HG03432 (cell line): ENCODE measurements around the gene LSAMP.

Experiments
- ATAC-seq: cut with Tn5 transposase; IDR thresholded peaks from one replicate; pipeline ENCODE4 v1.9.1; 2021; ENCODE audit warnings: mild to moderate bottlenecking, moderate library complexity; ENCODE audit not compliant: unreplicated experiment

LSAMP gene

DNA sequence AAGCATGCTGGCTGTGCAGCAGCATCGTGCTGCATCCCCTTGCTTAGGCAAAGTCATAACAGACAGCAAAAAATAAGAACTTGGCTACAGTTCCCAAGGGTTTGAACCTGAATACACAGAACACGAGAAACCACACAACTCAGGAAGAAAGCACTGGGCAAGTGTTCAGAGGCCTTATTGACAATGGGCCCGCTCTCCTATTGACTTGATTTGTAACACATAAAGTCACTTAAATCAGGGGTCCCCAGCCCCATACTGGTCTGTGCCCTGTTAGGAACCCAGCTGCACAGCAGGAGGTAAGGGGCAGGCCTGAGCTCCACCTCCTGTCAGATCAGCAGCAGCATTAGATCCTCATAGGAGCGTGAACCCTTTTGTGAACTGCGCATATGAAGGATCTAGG lies 145.1 kb downstream of the LSAMP start:
- ATAC-seq, result peak; percentile 13

DNA sequence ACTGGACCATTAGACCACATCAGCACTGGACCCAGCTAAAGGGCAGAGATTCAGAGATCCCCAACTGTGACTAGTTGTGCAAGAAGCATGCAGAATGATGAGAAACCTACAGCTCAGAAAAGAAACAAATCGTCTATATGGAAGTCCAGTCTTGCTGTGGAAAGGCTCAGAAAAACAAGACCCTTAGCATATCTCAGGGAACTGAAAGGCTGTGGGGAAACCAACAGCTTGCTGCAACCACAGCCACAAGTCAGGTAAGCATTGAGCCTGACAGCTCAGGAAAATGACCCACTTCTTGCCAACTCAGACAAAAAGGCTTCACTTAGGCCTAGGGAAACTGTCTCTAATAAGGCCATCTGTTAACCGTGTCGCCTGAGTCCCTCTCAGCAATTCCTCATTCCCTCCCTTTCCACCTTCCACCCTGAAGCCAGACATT lies 145.6 kb downstream of the LSAMP start:
- peak; percentile 78 for ATAC-seq

DNA sequence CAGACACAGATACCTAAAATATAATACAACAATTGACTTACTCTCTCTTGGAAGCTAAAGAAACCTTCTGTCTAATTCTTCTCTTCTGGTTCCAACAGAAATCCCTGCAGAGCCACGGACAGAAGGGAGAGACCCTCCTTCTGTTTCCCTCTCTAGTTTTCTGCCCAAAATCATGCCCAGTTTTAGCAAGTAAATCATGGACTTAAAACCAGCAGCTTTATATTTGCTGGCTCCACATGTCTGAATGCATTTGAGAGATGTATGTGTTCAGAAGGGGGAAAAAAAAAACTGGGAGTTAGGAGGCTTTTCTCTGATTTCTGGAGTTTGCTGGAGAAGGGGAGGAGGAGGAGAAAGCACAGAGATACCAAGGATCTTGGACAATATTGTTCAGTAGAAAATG lies 147.1 kb downstream of the LSAMP start:
- ATAC-seq, result no peak

DNA sequence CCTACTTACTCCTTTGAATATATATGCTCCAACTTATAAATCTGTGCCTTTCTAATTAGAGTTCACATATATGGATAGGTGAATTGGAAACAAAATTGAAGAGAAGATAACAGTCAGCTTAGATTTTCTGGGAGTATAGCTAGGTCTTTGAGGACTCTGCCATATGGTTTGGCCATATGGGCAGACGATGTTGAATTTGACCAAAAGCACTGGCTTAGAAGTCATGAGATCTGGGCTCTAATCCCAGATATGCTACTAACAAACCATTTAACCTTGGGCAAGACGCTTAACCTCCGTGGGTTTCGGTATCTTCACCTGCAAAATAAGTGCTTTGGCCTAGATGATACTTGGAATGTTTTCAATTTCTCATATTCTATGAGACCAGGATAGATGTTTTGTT lies 154.1 kb downstream of the LSAMP start:
- no peak for ATAC-seq

DNA sequence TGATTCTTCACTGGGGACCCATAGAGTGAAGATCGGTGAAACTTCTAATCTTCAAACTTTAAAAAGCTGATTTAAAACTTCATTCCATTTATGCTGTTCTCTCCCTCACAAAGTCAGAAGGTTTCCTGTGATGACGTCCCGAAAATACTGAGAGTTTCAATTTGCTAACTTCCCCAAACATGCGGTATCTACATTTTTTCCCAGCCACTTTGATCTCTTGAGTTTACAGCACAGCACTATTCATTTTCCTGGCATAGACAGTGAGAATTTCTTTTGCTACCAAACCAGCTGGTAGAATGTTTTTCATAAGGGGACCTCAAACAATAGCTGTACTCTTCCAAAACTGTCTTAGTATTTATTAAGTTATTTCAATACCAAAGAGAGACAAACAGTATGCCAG lies 156.8 kb downstream of the LSAMP start:
- ATAC-seq, result peak; percentile 69

DNA sequence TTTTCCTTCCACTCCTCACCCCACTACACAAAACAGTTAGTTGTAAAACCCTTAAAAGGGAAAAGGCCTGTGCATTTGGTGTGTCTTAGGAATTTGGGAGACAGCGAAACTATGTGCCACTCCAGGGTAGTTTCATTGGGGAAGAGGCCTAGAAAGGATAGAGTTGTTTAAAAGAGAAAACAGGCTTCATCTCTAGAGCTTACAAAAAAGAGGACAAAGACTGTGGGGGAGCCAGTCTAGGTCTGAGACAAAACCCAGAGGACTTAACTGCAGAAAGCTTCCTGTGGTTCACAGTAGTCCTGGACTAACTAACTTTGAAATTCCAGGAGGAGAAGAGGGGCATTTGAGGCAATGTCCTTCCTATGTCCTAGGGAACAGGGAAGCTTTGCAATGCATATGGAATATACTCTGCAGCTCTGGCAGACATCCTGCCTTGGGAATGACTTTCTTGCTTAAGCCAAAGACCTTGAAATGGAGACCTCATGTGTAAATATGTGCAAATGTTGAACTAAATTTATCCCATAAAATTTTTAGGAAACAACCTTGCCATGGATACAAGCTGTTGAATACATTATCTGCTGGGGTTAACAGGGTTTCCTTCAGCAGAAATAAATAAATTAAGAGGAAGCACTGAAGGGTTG lies 159.4 kb downstream of the LSAMP start:
- ATAC-seq, result no peak

DNA sequence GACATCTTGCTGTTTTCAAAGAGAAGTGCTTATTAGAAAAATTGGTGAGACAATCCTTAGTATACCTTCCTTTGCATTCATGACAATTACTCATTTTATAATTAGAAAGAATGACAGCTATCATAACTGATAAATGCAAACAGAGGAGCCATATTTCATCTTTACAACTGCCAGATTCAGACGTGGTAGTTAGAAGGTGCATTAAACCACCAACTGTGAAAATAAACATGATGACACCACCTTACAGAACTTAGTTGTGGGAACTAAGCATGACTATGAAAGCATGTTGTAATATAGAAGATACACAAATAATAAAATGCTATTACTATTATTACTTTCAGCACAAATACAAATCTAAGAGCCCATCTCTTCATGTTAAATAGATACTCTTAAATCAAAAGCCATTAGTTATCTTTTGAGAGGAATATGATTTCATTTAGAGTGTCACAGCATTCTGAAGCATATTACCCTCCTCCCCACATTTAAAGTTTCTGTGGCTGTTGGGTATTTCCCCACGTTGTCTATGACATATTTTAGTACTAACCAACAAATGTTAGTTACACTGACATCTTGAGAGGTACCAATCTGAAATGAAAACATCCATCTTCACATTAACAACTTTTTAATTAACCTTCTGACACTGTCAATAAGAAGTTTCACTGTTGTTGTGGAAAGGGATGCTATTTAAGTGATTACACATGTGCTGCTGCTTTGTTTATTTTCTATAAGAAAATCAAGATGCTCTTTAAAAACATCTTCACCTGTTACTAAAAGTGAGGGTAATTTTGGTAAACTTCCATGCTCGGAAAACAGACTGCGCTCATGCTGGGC lies 163.8 kb downstream of the LSAMP start:
- peak; percentile 86 for ATAC-seq

DNA sequence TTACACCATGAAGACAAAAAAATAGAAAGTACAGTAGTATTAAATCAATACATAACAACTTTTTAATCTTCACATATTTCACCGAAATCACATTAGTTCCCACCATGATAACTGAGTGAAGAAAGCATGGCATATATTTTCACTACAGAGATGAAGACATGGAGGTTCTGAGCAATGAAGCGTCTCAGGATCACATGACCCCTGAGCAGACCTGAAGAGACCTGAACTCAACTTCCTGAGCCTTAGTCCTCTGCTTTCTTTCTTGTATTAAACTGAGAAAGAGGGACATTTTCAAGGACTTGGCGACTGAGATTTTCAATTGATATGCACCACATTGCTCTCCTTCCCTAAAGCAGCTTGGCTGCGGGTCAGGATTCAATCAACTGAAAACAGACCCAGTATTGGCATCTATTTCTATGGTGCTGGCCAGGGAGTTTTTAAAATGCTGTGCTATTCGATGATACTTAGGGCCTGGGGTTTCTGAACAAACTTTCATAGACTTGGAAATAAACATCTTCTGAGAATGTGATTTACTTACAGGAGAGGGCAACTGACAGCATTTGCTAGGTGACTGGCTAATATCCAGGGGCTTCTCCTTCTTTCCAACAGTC lies 165.1 kb downstream of the LSAMP start:
- ATAC-seq, result no peak

DNA sequence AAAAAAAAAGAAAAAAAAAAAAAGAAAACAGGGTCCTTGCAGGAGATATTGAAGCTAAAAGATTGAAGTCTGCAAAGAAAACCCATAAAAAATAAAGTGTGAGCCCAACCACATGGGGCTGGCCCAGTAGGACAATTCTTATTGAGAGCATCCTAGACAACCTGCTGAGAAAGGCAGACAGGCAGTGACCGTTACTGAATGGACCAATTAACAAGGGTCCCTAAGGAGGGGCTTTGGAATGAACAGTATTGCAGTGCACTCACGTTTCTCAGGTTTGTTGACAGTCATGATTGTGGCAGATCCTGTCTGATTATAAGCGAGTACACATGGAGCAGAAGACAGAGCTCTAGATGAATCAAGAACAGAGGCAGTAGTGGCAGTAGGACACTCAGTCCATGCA lies 168.6 kb downstream of the LSAMP start:
- no peak for ATAC-seq

DNA sequence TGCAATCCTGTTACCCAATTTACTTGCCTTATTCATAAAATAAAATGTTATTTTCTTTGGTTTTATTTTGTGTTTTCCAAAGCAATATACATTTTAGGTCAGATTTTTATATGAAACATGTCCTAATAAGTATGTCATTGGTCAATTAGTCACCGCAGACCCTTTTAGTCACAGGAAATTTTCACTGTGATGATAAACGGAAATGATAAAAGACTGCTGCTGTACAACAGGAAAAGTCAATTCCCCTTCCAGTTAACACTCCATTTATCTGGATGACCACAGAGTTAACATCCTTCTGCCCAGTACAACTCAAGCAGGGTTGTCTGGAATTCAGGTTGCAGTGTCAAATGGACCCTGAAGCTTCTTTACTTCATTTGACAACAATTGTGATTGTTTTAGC lies 175.2 kb downstream of the LSAMP start:
- no peak for ATAC-seq

DNA sequence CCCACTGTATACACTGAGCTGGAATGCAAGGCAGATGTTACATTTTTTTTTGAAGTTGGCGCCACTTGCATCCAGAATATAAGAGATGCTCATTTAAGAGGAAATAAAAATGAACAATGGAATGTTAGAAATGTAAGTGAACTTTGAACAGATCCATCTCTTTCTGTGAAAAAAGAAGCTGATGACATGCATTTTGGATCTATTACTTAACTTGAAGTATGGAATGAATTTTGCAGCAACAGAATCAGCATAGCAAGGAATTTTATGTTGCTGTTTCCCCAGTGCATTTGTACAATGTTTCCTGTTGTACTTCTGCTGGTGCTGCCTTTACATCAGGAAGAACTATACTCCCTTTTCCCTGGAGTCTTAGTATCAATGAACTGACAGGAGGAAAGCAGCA lies 178.2 kb downstream of the LSAMP start:
- no peak for ATAC-seq

DNA sequence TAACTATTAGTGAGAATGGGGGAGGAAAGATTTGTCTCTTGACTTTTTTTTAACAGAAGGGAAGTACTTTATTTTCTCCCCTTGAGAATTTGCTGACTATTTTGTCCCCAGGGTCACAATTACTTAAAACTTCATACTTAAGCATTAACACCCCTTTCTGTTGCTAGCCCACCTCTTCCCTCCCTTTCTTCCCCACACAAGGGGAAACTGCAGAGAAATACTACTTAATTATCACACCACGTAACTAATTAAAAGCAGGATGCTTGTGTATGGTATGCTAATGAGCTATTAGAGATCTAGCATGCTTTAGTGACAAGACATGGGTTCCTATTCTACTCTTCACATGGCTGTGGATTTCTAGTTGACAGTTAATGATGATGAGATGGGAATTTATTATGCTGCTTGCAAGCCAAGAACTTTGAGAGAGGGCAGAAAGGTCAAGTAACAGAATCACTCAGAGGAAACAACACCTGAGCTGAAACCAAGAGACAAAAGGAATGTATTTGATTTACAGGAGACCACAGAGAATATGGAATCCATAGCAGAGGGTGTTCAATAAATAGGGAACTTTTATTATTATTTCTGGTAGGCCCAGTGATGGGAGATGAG lies 179.2 kb downstream of the LSAMP start:
- ATAC-seq, result no peak

DNA sequence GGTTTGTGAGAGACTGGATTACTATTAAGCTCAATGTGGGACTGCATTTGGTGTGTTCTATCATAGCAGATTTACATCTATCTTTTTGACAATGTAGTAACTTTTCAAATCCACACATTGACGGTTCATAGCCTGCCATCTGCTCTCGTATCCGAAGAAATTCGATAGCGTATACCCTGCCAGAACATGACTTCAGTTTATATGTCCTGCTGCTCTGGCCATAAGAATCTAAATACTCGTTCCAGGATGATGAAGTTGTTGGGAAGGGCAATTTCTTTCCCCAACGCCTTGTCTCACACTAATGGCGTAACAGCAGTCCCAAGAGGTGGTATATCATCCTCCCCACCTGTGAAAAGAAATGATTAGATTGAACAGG lies 180.0 kb downstream of the LSAMP start:
- no peak for ATAC-seq

DNA sequence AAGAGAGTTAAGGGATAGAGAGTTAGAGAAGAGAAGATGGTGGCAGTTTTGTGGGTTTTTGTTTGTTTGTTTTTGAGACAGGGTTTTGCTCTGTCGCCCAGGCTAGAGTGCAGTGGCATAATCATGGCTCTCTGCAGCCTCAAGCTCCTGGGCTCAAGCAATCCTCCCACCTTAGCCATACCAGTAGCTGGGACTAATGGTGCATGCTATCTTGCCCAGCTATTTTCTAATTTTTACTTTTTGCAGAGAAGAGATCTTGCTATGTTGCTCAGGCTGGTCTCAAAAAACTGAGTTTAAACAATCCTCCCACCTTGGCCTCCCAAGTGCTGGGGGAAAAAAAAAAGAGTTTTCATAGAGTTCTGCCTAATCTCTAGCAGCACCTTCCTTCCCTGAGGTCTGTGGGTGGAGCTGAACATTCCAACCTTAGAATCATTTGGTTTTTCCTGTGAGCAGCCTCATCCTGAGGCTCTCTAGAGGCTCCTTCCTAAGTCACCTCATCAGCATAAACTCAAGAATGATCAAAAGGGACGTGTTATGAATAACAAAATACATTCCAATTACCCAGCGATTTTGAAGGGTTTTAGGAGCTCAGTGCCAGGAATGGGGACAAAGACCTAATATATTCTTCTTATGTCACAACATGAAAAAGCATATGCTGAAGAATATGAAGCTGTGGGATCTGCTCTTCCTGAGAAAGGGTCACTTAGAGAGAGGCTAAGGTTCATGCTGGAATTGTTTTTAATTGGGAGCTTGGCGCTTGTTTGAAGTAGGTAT lies 180.6 kb downstream of the LSAMP start:
- ATAC-seq, result no peak

DNA sequence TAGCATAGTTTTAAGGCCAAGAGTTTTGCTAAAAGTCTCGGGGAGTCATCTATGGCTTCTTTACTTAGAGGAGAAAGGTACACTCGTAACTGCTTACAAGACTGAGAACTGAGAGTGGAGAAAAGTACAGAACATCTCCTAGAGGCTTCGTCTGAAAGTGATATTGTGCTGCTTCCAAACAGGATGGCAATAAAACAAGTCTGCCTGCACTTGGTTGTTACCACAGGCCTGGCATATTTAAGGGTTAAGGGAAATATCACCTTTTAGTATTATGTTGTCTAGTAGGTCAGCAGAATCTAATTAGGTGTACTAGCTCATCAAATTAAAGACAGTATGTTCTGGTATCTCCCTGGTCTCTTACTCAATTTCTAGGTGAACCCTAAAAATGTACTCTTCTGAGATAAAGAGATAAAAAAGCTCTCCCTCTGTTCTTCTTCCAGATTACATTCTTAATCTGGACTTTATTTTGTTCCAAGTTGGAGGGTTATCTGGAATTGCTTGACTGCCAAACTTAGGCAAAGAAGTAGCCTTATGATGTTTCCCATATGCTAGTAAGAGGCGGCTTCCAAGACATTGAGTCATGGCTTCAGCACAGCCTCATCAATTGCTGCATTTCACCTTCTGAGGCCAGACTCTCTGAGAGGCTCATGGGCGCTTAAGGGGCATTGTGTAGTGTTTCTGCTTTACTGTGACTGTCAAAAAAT lies 181.3 kb downstream of the LSAMP start:
- ATAC-seq, result no peak

DNA sequence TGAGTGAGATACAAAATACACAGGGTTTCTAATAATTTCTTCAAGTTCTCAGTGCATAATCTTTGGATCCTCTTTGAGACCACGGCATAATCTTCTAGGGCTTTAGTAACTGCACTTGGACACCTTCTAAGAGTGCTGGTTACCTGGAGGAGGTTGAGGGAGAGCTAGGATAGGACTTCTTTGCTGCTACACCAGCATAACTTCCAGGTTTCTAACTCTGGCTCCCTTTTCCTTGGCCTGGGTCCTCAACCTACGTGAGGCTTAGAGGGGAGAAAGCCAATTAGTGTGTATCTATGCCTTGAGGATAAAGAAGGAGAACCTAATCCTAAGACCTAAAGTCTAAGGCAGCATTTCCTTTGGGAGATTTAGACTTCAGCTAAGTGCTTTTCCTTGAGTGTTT lies 184.8 kb downstream of the LSAMP start:
- ATAC-seq, result no peak

DNA sequence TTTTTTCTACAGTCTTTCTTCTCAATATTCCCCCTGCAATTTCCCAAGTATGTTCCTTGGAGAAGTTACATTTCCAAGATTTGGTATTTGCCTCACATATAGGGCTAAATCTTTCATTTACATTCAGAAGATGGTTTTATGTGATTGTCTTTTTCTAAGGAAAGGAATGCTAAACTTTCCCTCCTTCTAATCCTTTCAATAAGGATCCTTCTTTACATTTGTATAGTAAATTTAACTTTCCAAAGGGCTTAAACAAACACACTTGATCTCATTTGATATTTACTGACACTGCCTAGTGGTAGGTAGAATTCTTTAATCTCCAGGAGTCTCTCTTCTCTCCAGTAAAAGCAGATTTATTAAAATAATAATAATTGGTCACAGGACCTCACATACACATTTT lies 185.3 kb downstream of the LSAMP start:
- ATAC-seq, result no peak

DNA sequence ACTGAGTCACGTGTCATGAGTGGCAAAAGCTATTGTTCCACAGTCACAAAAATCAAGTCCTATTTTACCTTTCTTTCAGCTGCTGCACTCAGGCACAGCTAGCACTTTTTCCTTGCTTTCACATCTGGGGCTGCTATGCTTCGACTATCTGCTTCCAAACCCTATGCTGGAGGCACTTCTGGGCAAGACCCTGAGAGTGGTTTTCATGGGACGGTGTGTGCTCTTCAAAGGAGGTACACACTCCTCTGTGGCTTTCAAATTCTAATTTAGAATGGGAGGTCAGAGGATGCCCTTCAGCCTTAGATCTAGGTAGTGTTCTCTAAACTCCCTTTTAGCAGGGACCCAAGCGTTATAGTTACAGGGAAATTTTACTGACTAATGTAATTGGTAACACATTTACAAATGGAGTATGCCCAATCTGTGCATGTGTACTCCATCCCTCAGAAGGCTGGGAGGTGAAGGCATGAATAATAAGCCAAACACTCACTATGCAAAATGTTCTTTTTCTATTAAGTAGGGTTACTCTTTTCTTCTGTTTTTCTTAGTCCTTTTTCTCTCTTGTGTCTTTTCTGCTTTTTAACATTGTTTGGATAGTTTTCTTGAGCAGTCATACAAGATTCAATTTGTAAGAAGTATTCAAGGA lies 188.3 kb downstream of the LSAMP start:
- ATAC-seq, result no peak

DNA sequence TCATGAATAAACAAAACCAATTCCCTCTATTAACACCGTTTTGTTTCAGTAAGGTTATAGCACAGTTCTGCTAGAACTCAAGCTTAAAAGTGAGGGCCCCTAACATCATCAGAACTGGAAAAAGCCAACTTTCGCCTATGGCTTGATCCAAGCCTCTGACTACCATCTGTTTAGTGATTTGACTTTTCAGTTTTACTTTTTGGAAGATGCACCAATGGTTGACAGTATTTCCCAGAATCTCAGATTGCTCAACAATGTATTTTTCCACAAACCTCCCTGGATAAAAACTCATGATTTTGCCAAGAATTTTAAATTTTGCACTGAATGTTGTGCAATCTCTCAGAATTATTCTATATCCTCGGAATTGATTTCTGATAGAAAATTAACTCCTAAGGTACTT lies 190.7 kb downstream of the LSAMP start:
- ATAC-seq, result no peak

DNA sequence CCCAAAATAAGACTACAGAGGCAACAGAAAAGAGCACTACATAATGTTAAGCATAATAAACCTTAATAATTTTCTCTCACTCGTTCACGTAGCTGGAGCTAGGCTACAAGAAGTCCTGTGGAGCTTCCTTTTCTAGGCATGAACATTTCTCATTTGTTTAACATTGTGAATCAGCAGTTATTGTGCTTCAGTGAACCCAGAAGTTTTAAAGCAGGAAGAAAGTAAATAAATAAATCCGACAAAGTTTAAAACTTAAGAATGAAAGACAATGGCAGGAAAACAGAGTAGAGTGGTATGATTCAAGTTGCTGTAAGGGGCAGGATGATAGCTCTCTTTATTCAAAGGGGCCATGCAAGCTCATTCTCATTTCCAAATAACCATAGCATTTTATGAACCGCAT lies 191.8 kb downstream of the LSAMP start:
- no peak for ATAC-seq
